GM21529 (cell line): ENCODE data around the gene GRM7.

Source experiments
- ATAC-seq: cut with Tn5 transposase; IDR thresholded peaks from one replicate; pipeline ENCODE4 v1.9.1; 2021; ENCODE audit not compliant: unreplicated experiment

The GRM7 gene

DNA sequence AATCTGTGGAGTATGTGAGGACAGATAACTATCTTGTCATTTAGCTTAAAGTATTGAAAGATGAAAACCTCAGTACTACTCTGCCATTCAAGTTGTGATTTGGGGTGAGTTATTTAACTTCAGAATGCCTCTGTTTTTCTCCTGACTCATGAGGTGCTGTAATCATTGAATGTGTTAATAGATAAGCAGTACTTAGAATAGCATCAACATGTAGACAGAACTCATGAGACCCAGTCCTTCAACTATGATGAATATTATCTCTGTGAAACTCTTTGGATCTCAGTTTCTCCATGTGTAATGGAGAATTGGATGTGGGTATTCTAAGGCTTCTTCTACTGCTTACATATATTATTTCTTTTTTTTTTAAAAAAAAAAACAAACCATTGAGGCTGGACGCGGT lies 431.4 kb downstream of the GRM7 start:
- no peak for ATAC-seq

DNA sequence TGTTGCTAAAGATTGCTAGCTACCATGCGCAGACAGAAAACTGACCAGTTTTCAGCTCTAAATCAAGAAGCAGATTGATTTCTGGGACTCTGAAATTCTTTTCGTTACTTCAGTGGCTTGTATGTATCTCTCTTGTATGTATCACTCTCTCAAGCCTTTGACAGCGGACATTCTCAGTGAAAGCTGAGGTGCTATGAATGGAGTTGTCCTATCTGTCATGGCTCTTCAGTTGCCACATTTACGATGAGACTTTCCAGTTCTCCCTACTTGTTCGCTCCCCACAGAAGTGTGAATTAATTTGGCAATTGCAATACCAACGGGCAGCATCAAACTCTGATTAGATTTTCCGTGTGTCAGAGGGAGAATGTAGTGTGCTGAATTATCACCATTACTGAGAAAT lies 432.4 kb downstream of the GRM7 start:
- no peak for ATAC-seq

DNA sequence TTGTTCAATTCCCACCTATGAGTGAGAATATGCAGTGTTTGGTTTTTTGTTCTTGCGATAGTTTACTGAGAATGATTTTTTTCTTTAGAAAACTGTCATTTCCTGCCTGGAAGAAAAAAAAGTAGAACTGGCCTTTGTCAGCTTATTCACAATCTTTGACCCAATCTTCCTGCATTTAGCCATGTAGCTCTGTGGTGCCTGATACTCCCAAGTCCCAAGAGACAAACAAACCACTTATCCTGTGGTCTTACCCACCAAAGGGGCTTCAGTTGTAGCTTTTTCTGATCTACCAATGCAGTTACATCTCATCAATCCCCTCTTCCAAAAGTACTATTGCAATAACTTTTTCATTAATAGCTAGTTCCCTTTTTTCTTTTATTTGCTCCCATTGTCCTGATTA lies 444.6 kb downstream of the GRM7 start:
- no peak for ATAC-seq

DNA sequence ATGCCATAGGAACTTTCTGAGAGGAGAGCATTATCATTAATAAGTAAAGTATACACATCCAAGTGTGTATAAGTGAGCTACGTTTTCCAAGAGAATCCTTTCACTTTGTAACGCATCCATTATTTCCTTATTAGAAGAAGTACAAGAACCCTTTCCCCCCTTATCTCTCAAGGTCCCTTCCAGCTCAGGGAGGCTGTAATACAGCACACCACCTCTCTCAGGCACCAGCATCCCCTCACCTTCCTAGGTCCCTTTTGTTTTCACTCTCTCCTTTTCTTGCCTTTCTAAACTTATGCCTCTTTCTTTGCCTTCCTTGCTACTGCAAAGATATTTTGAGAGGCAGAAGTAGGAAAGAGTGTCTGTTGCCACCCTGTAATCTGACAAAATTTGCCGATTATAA lies 446.0 kb downstream of the GRM7 start:
- ATAC-seq: no peak

DNA sequence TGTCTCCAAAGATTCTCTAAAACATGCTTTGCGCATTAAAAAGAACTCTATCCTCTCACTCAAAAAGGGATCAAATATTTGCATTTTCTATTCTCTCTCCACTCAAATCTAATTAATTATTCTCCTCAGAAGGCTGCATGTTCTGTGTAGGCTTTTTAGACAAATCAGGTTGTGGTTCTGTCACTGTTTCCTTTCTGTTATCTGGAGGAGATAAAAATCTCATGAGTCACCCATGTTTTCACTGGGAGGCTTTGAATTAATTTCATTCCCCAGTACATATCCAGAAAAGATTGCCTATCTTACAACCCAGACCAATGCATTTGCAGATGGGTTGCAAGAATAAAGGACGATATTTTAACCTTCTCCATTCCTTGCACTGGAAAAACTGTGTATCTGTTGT lies 446.5 kb downstream of the GRM7 start:
- ATAC-seq: no peak

DNA sequence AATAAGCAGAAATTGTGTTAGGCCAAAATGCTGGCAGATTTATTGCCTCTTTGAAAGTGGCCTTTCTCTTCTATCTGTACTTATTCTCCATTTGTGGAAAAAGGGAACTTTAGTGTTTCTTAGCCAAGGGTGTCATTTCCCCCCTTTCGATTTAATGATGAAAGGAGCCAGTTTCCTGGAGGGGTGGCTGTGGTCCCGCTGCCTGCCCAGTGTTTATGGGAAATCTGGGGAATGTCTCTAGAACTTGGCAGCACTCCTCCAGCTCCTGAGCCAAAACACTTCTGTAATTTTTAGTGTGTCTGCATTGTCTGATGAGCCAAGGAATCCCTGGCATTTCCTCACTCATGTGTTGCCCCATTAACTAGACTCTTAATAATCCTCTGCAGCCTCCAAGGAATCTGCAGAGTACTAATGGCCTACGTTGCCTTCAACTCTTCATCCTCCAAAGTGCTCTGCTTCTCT lies 448.8 kb downstream of the GRM7 start:
- ATAC-seq: no peak

DNA sequence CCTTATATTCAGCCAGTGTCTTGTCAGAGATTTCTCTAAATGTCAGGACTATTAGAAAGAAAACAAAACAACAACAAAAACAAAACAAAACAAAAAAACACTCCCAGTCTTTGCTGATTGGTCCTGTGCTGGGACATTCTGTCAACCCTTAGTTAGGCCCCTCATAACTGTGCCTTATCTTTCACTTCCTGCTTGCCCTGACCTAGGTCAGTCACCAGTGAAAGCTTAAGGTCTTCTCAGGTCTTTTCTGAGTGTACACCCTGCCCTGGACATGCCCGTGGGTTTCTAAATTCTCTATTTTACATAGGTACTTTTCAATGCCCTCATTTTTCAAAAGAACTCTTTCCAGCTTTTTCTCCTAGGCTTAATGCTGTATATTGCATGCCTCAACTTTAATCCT lies 454.1 kb downstream of the GRM7 start:
- no peak for ATAC-seq

DNA sequence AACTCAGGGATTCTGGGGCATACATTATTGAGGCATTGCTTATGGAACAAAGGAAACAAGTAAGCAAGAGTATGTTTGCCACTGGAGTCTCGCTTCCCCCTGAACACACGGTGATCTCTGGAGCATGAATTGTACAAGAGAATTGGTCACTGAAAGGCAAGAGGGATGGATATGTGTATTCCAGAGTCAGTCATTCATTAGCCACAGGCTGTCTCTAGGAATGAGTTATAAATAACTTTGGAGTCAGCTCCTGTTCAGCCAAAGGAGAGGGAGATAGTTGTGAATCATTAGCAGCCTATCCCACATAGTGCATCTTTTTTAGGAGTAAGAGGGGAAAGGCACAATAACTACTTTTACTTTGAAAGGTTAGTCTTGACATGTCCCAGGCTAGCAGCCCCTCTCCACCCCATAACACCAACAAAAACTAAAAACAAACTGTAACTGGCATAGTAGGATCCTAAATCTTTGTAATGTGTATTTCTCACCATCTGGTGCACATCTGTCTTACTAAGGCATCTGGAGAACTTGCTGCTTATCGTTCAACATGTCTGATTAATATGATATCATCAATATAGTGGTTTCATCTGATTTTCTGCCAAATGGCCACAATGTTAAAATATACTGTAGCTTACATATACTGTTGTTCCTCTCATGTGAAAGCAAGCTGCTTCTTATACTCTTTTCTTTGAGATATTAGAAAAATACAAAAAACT lies 462.2 kb downstream of the GRM7 start:
- ATAC-seq: no peak

DNA sequence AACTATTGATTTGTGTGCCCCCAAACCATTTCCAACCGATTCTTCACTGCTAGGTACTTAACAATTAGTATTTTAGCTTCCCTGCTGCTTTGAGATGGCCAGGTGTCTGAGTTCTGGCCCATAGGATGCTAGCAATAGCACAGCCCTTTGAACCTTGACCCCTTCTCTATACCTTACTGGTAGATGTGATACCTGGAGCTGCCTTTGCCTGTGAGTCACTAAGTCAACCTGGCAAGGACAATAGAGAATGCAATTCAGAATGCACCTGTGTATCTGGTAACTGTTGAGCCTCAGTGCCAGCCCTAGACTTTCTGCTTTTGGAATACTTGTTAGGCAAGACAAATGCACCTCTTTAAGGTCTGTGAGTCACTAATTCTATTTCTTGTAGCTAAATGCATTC lies 467.4 kb downstream of the GRM7 start:
- no peak for ATAC-seq

DNA sequence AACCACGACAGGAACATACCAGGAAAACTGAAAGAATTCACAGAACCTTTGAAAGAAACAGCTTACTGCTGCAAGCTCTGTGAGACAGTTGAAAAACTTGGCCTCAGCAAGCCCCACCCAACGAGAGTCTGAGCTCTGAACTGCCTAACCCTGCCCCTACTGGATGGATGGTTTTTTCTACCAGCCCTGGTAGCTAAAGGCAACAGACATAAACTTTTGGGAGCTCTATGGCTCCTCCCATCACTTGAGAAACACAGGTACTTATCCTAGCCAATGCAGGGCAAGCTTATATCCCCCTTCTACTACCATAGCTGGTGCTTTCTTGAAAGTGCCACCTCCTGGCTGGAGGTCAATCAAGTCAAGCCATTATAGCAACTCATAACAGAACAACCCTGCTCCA lies 471.8 kb downstream of the GRM7 start:
- no peak for ATAC-seq

DNA sequence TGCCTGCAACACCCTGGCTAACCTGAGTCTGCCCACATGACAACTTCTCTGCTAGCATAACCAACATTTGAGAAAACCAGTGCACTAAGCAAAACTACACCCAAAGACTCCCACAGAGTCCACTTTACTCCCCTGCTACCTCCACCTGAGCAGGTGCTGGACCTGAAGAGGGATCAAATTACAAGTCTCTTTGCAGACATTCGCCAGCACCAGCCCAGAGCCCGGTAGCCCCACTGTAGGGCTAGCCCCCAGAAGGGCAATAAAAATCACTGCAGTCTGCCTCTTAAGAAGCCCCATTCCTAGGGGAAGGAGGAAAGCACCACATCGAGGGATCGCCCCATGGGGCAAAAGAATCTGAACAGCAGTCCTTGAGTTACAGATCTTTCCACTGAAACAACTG lies 472.2 kb downstream of the GRM7 start:
- ATAC-seq: no peak

DNA sequence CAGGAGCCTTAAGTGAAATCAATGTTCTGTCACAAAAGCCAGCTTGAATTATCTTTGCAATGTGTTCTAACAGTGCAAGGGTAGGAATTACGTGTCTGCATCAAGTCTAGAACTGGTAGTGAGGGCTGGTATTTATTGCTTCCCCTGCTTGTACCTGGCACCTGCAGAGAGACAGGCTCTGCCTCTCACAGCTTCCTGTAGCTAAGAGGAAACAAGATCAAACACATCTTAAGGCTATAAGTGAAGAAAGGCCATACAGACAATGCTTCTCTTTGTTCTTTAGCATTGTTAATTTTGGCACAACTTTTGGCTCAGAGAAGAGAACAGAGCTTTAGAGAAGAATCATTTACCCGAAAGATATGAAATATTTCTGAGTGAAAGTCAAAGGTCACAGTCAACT lies 479.9 kb downstream of the GRM7 start:
- no peak for ATAC-seq

DNA sequence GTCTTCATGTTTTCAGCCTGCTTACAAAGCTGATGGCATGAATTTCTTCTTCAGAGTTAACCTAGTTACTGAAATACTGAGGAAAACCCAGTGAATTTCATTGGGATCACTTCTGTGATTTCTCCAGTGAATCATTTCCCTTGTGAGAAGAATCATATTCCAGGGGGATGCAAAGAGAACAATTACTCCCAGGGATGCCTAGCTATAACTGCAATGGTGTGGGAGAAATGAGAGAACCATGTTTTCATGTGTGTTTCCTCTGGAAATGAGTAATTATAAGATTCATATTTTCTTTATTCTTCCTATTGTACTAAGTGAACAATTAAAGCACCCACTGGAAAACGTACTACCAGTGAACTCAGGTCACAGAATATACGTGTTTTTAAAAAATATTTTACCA lies 485.4 kb downstream of the GRM7 start:
- no peak for ATAC-seq

DNA sequence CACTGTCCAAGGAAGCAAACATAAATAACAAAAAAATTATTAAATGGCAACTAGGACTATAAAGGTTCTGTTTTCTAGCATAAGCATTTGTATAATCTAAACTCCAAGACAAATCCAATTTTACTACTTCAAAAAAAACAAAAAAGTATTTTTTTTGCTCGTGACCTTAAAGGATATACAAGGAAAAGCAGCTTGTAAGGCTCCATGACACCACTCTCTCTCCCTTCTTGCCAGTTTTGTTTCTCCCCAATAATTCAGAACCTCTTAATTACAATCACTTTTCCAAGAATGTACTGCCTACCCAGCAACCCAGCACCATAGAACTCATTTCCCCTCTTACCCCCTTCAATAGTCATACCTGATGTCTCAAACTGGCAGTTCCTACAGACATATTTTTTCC lies 496.2 kb downstream of the GRM7 start:
- ATAC-seq: no peak

DNA sequence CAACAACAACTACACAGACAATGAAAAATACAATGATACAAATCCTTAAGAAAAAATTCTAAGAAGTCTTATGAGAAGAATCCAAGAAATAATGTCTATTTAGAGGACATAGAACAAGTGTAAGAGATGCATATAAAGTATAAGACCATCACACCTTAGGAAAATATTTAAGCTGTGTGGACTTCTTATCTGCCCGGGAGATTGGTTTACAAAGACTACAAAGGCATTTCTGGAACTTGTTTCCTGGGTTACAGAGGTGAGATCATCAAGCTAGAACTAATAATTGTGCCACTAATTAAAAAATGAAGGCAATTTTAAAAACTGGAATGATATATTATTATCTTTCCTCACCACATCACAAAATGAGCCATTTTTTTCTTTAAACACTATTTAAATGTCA lies 507.1 kb downstream of the GRM7 start:
- no peak for ATAC-seq

DNA sequence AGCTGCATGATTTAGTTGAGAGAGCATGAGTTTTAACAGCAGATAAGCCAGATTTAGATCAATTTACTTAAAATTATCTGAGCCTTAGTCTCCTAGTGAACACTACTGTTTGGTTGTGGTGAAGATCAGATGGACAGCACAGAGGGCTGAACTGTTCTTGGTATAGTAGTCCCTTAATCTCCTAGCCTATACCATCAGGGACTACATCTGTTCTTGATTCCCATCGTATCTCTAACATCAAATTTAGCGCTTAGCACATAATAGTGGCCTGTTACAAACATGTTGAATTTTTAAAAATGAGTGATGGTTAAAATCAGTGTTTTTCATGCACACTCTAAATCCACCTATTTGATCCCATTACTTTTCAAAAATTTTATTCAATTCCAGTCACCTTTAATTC lies 507.7 kb downstream of the GRM7 start:
- ATAC-seq: no peak

DNA sequence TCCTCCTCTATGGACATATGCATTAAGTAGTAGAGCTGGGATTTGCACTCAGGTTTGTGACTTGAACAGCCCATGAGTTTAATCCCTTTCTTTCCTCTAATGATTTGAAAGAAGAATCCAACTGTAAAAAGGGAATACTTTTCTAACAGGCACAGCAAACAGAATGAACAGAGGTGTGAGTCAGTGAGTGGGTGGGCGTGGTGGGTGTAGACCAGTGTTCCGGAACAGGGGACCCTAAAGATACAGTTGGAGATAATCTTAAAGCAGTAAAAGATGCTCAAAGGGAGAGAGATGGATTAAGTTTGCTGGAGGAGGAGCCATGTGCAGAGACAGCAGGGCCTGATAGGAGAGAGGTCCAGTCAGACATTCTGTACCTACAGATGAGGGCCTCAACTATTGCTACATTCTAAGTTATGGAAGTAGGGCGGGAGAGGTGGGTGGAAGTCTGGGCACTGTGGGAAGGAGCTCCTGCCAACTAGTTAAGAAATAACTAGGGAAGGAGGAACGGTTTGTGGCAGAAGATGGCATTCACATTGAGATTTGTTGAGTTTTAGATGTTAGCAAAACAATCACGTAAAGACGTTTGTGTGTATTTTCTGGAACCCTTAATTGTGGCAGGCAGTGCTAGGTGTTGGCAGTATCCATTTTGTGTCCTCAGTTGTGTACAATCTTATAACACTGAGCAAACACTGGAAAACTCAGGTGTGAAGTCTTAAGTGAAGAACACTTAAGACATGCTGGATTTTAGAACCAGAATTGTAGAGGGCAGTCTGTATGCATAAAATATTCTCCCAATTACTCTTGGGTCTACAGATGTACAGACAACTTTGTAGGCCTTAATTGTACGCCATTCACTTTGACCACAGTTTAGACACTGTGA lies 511.0 kb downstream of the GRM7 start:
- no peak for ATAC-seq

DNA sequence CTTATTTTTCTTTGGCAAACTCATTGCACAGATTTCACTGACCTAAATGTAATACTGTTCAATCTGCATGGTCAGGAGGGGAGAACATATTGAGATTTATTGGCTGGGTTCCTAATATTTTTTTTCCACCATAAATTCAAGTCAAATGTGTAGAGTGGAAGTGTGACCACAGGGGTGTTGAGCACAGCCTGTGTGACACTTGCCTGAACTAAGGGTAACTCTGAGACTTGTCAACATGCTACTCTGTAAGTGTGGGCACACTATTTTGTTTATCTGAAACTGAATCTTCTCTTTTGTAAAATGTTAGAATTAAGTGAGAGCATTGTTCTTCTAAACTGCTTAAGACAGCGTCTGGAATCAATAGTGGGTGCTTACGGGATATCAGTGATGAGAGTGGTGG lies 516.2 kb downstream of the GRM7 start:
- no peak for ATAC-seq

DNA sequence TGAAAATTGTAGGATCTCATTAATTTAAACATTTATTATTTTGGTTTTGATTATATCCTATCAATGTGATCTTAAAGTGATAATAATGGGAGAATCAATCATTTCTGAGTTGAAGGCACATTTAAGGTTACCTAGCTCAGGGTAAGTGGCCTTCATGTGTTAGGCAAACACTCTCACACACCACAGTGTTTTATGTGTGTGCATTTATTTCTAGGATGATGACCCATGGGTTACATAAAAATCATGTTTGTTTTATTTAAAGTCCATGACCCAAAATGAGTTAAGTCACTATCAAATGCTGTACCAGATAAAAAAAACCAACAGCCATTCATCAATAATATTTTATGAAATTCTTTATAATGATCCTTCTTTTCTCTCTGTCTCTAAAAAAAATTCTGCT lies 520.8 kb downstream of the GRM7 start:
- ATAC-seq: no peak

DNA sequence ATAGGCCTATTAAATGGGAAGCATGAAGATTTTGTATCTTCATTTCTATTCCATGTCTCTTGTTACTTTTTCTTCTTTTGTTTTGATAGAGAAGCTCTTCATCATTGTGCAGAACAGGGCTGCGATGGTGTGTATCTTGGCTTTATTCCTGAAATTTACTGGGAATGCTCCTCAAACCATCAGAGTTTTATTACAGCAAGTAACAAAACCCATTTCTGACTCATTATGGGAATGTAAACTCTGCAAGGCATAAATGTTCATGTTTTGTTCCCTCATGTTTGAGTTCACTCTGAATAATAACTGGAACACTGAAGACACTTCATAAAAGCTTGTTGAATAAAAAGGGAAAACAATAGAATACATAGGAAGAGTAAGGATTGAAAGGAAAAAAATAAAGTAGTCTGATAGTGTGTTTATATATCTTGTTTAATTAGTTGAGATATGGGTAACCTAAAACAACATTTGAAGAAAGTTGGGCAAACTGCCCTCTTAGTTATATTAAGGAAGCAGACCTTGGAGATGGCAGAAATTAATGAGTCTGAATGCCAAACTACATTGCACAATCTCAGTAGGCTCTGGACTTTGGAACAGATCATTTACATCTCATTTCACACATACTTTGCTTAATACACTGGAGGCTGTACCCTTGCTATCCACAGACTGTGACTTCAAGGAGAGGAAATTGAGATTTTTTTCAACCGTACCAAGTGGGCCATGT lies 521.5 kb downstream of the GRM7 start:
- ATAC-seq: no peak

DNA sequence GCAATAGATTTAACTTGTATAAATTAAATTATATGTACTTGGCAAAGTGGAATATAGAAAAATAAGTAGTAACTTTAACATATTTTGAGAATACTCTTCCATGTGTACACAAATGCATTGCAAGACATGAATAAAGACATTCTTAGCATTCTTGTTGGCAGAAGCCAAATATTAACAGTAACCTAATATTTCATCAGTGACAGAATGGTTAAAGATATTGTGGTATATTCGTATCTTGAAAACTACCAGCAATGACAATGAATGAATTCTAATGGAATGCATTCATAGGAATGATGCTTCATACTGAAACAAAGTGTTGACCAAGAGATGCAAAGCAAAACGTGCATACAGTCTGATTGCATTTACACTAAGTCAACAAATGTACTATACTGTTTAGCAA lies 524.7 kb downstream of the GRM7 start:
- no peak for ATAC-seq

DNA sequence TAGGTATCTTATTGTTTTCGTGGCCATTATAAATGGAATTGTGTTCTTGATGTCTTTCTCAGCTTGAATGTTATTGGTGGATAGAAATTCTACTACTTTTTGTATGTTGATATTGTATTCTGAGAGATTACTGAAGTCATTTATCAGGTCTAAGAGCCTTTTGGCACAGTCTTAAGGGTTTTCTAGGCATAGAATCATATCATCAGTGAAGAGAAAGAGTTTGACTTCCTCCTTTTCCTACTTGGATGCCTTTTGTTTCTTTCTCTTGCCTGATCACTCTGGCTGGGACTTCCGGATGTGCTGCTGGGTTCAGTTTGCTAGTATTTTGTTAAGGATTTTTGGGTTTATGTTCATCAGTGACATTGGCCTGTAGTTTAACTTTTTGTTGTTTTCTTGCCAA lies 527.1 kb downstream of the GRM7 start:
- ATAC-seq: no peak
